22Rv1 (cell line): ENCODE results near the gene FZD8.

ENCODE experiments used
- ZFX ChIP-seq: fragments of 450-650 bp; IDR thresholded peaks from 2 replicates; pipeline ENCODE4 v1.6.1; 2017; ENCODE audit warnings: antibody characterized with exemption, borderline replicate concordance
- TF ChIP-seq, protein P1 (sequence below): fragments of 450-650 bp; IDR thresholded peaks from 2 replicates; pipeline ENCODE4 v1.5.1; 2017; ENCODE audit warnings: mild to moderate bottlenecking

DNA sequence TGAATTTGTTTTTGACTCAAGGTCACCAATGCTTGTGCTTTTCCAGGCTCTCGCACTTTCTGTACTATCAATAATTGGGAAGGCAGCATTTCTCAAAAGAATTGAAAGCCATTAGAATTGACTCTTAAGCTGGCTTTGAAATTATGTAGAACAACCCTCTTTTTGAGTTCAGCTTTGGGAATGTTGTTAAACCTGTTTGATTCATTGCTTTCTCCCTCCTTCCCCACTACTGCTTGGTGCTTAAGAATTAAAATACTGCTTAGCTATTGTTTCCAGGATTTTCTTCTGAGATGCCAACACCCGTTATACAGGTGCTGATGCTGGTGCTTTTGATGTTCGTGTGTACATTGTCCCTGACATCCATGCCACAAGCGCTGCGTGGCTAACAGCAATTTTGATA lies 15.5 kb upstream of the FZD8 start:
- TF ChIP-seq, protein P1, sequence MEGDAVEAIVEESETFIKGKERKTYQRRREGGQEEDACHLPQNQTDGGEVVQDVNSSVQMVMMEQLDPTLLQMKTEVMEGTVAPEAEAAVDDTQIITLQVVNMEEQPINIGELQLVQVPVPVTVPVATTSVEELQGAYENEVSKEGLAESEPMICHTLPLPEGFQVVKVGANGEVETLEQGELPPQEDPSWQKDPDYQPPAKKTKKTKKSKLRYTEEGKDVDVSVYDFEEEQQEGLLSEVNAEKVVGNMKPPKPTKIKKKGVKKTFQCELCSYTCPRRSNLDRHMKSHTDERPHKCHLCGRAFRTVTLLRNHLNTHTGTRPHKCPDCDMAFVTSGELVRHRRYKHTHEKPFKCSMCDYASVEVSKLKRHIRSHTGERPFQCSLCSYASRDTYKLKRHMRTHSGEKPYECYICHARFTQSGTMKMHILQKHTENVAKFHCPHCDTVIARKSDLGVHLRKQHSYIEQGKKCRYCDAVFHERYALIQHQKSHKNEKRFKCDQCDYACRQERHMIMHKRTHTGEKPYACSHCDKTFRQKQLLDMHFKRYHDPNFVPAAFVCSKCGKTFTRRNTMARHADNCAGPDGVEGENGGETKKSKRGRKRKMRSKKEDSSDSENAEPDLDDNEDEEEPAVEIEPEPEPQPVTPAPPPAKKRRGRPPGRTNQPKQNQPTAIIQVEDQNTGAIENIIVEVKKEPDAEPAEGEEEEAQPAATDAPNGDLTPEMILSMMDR = no peak
- no peak for TF ChIP-seq ZFX
